RWPE1 (cell line): Measurements from ENCODE around the gene CIAO1.
"Not testable (repeated sequence)": the region's sequence is repeated elsewhere in the genome, so short reads cannot be mapped to it uniquely, and the experiment has no call there.

Source experiments
- CTCF ChIA-PET: fragments of 350-600 bp; sonication (Branson Sonifier 250); formaldehyde crosslinking; extraction: SDS; loops from one replicate; lab custom pipeline; 2021; lab: Yijun Ruan, JAX
- POLR2A ChIA-PET: fragments of 400-600 bp; formaldehyde crosslinking; extraction: SDS; loops from one replicate; lab custom pipeline; 2020; ENCODE audit warnings: antibody characterized with exemption; ENCODE audit not compliant: low non-redundant PET; lab: Yijun Ruan, JAX
- DNase-seq: peaks from one replicate; pipeline ENCODE4 v3.0.0; 2012; ENCODE audit warnings: low spot score
- H3K27ac ChIP-seq: fragments of 450-650 bp; 2 replicates; pipeline ENCODE4 v1.5.1; 2017
- CTCF ChIP-seq: fragments of 450-650 bp; conservative IDR thresholded peaks from 2 replicates; pipeline ENCODE4 v1.5.1; 2017; ENCODE audit warnings: low read depth, mild to moderate bottlenecking

CIAO1 gene

GRCh38 chr2:96271995-96272394 is 6.0 kb downstream of the CIAO1 start:
- TF ChIP-seq CTCF = no peak
- no peak overlapping the region for H3K27ac ChIP-seq
- POLR2A ChIA-PET = no interaction called here
- DNase-seq = no peak
- CTCF ChIA-PET = no interaction called here

GRCh38 chr2:96273763-96274162 is 7.7 kb downstream of the CIAO1 start:
- ChIA-PET POLR2A (interaction anchor here (0.8 kb wide), 1 partner anchor 10 kb away, joined by 4 read pairs; no protein-coding TSS in a partner anchor), CTCF (interaction anchor here (0.6 kb wide), 2 partner anchors 21 to 959 kb away, joined by 3 to 6 read pairs; no protein-coding TSS in a partner anchor)
- DNase-seq = no peak
- no peak overlapping the region; the same call in 1 of the 2 replicates for H3K27ac ChIP-seq
- TF ChIP-seq CTCF = no peak

- ChIA-PET POLR2A (no interaction called here), CTCF (interaction anchor here (0.5 to 0.7 kb wide), 3 partner anchors 21 to 960 kb away, joined by 4 to 6 read pairs (median 4); partner anchors contain the start of gene NEURL3)
- peak overlapping the region; percentile 57 for H3K27ac ChIP-seq
- TF ChIP-seq CTCF = no peak
- DNase-seq = no peak
Measured at GRCh38 chr2:96274355-96275056, 8.5 kb downstream of the CIAO1 start.

GRCh38 chr2:96276787-96277499 is 10.9 kb downstream of the CIAO1 start:
- no peak for TF ChIP-seq CTCF
- ChIA-PET POLR2A (no interaction called here), CTCF (no interaction called here)
- no peak overlapping the region for H3K27ac ChIP-seq
- DNase-seq = no peak

- POLR2A ChIA-PET = no interaction called here
- no peak for TF ChIP-seq CTCF
- no peak for DNase-seq
- H3K27ac ChIP-seq = no peak overlapping the region
- CTCF ChIA-PET = interaction anchor here (0.6 kb wide), 1 partner anchor 265 kb away, joined by 4 read pairs; no protein-coding TSS in a partner anchor
Measured at GRCh38 chr2:96287273-96287856, 21.3 kb downstream of the CIAO1 start.

GRCh38 chr2:96291751-96292150 is 25.7 kb downstream of the CIAO1 start:
- no peak for DNase-seq
- no peak for TF ChIP-seq CTCF
- no peak overlapping the region for H3K27ac ChIP-seq
- CTCF ChIA-PET = interaction anchor here (0.5 to 1.3 kb wide), 2 partner anchors 12 to 23 kb away, joined by 3 to 4 read pairs; no protein-coding TSS in a partner anchor
- POLR2A ChIA-PET = interaction anchor here (0.6 kb wide), 1 partner anchor 22 kb away, joined by 3 read pairs; no protein-coding TSS in a partner anchor

GRCh38 chr2:96294271-96294670 is 28.2 kb downstream of the CIAO1 start:
- CTCF ChIA-PET = interaction anchor here (0.7 kb wide), 2 partner anchors 21 to 156 kb away, joined by 3 to 7 read pairs; no protein-coding TSS in a partner anchor
- H3K27ac ChIP-seq, DNase-seq, POLR2A ChIA-PET: not testable (repeated sequence)
